CD4-positive, alpha-beta T cell (primary cell): ENCODE measurements around the gene DLST. TPM values are rescaled to one million over a fixed set of nuclear protein-coding genes. Genes with fewer than 3 reads are reported as not detected.

ENCODE experiments used
- ATAC-seq: fragments of 200-7000 bp; cut with Tn5 transposase; one replicate; pipeline ENCODE4 v1.10.0; 2022; ENCODE audit warnings: mild to moderate bottlenecking; ENCODE audit not compliant: poor library complexity
- CTCF ChIA-PET: fragments of 350-600 bp; sonication (Branson Sonifier 250); formaldehyde crosslinking; loops from one replicate; lab custom pipeline; 2021; ENCODE audit warnings: antibody characterized with exemption, inconsistent platforms; lab: Charles Lee
- POLR2A ChIA-PET: fragments of 350-600 bp; sonication (Branson Sonifier 250); formaldehyde crosslinking; loops from one replicate; lab custom pipeline; 2021; ENCODE audit warnings: antibody characterized with exemption, inconsistent platforms; lab: Charles Lee
- DNase-seq, 14 experiments: peaks; one replicate each; pipeline ENCODE4 v3.0.0-alpha.2; 2013 to 2020; ENCODE audit warnings: mixed read lengths in 2 of 14
- H3K27ac ChIP-seq, 2 donors: one replicate each; pipeline versions ENCODE4 v1.5.1 to v1.7.0; 2013; ENCODE audit warnings: low read length in 2 of 2, low read depth in 1 of 2, mild to moderate bottlenecking in 1 of 2
- H3K27me3 ChIP-seq, 2 experiments: 1 replicate in 1 of 2; 2 replicates in 1 of 2; pipeline versions ENCODE4 v1.6.1 to v1.7.0; 2013; ENCODE audit warnings: low read length in 2 of 2, control low read depth in 1 of 2, mild to moderate bottlenecking in 1 of 2, moderate library complexity in 1 of 2; ENCODE audit not compliant: insufficient read depth in 2 of 2, control insufficient read depth in 1 of 2
- H3K36me3 ChIP-seq: one replicate; pipeline ENCODE4 v1.6.1; 2013; ENCODE audit warnings: low read length, control low read depth; ENCODE audit not compliant: insufficient read depth
- H3K4me1 ChIP-seq: one replicate; pipeline ENCODE4 v1.6.1; 2013; ENCODE audit warnings: low read length, control low read depth; ENCODE audit not compliant: insufficient read depth
- H3K4me3 ChIP-seq: one replicate; pipeline ENCODE4 v1.5.1; 2013; ENCODE audit warnings: mild to moderate bottlenecking, low read length, moderate library complexity
- H3K9me3 ChIP-seq, 2 experiments: 1 replicate in 1 of 2; 2 replicates in 1 of 2; pipeline versions ENCODE4 v1.6.1 to v1.7.0; 2013; ENCODE audit warnings: low read length in 2 of 2, mild to moderate bottlenecking in 2 of 2, control low read depth in 1 of 2, moderate library complexity in 1 of 2; ENCODE audit not compliant: control insufficient read depth in 1 of 2, insufficient read depth in 1 of 2
- H3K27ac Mint-ChIP-seq: one replicate; pipeline ENCODE4 v1.8.0; 2020; ENCODE audit warnings: mixed read lengths
- H3K27me3 Mint-ChIP-seq: one replicate; pipeline ENCODE4 v1.8.0; 2021; ENCODE audit warnings: mixed read lengths
- H3K36me3 Mint-ChIP-seq: one replicate; pipeline ENCODE4 v1.8.0; 2021; ENCODE audit warnings: low read depth, mixed read lengths
- H3K4me1 Mint-ChIP-seq: one replicate; pipeline ENCODE4 v1.8.0; 2021; ENCODE audit warnings: low read depth, mixed read lengths
- H3K4me3 Mint-ChIP-seq: one replicate; pipeline ENCODE4 v1.8.0; 2020; ENCODE audit warnings: mild to moderate bottlenecking, mixed read lengths
- H3K9me3 Mint-ChIP-seq: one replicate; pipeline ENCODE4 v1.8.0; 2020; ENCODE audit warnings: mixed read lengths
- CTCF ChIP-seq: fragments of 200-600 bp; IDR thresholded peaks from one replicate; pipeline ENCODE4 v1.8.0; 2022; ENCODE audit warnings: antibody characterized with exemption, mild to moderate bottlenecking
- intact Hi-C, 2 experiments: fragments of 100-400 bp; cut with DNase I in 1 of 2; cut with micrococcal nuclease in 1 of 2; formaldehyde crosslinking; loops; one replicate each; pipeline versions ENCODE4 v1.15.1 to v1.9.0; 2023 to 2025; cut with DNase I, micrococcal nuclease
- total RNA-seq, 174 experiments: library from RNA in 2 of 174; stranded (reverse) in 2 of 174; gene quantifications; one replicate each; pipeline ENCODE4 v1.2.3 and lab custom pipeline; 2021 to 2026

The DLST gene
- total RNA-seq, 2 experiments from 2014 or later: 162 to 170 TPM

- CTCF ChIA-PET: interaction anchor here (1.0 to 1.3 kb wide), 3 partner anchors 8 to 53 kb away, joined by 4 to 7 read pairs (median 4); no protein-coding TSS in a partner anchor
- Mint-ChIP-seq H3K9me3 (no peaks in the 10 kb centered on the region), H3K4me1 (peaks cover 29% of the 10 kb centered on the region), H3K27me3 (no peaks in the 10 kb centered on the region), H3K36me3 (peaks cover 7% of the 10 kb centered on the region), H3K27ac (no peak overlapping the region), H3K4me3 (no peak overlapping the region)
- Histone ChIP-seq H3K4me3 (no peak overlapping the region), H3K9me3 (no peaks in the 10 kb centered on the region), H3K27me3 (no peaks in the 10 kb centered on the region), H3K4me1 (peaks cover 9% of the 10 kb centered on the region), H3K36me3 (no peaks in the 10 kb centered on the region), H3K27ac (no peak overlapping the region)
- POLR2A ChIA-PET: interaction anchor here (0.6 to 4.5 kb wide), 5 partner anchors 15 to 1284 kb away, joined by 3 to 26 read pairs (median 4); no protein-coding TSS in a partner anchor
- TF ChIP-seq CTCF: no peak
- ATAC-seq (no peak), DNase-seq (no peak)
- intact Hi-C loops: no loop called here
Measured at GRCh38 chr14:74852922-74853530, 28.7 kb upstream of the DLST start.

DNA sequence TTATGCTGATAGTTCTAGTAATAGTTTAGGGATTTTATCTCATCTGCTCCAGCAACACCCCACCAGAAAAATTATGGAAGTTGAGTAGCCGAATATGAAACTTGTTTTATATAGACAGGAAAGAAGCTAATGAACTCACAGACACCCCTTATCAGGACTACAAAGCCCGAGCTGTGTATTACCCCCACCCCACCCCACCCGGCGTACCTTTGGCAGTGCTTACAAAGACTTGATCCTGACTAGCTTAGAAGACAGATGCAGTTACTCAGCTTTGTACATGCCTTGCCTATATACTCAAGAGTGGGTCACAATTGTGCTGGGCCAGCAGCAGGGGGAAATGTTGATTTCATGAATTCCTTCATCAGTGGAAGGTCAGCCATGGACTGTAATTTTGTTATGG lies 28.1 kb upstream of the DLST start:
- intact Hi-C loops: no loop called here
- H3K27ac ChIP-seq: no peak overlapping the region
- H3K4me1 Mint-ChIP-seq: peaks cover 29% of the 10 kb centered on the region
- no peak overlapping the region for H3K4me3 Mint-ChIP-seq
- no peaks in the 10 kb centered on the region for H3K9me3 ChIP-seq
- ATAC-seq (no peak), DNase-seq (no peak)
- no peaks in the 10 kb centered on the region for H3K9me3 Mint-ChIP-seq
- no peaks in the 10 kb centered on the region for H3K27me3 Mint-ChIP-seq
- H3K4me3 ChIP-seq: no peak overlapping the region
- no peak overlapping the region for H3K27ac Mint-ChIP-seq
- POLR2A ChIA-PET: interaction anchor here (0.8 to 4.5 kb wide), 4 partner anchors 15 to 52 kb away, joined by 3 to 26 read pairs (median 5); no protein-coding TSS in a partner anchor
- peaks cover 7% of the 10 kb centered on the region for H3K36me3 Mint-ChIP-seq
- no peaks in the 10 kb centered on the region for H3K36me3 ChIP-seq
- no peaks in the 10 kb centered on the region for H3K27me3 ChIP-seq
- TF ChIP-seq CTCF: no peak
- CTCF ChIA-PET: no interaction called here
- H3K4me1 ChIP-seq: peaks cover 9% of the 10 kb centered on the region

DNA sequence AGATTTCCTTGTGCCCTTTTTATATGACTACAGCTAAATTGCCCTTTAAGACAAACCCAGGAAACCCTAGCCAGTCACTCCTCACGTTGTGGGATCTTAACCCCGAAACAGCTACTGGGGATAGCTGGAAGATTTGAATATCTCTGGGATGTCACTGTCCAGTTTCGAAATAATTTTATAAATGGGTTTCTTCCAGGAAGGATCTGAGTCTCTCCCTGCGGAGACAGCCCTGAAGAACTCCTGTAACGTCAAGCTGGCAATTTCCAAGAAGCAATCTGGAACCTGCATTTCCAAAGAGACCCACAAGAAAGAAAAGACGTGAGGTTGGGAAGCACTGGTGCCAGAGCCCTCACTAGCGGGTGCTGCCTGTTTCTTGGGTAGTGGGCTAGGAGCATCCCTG lies 26.7 kb upstream of the DLST start:
- H3K9me3 ChIP-seq: no peaks in the 10 kb centered on the region
- CTCF ChIA-PET: interaction anchor here (1.1 to 1.6 kb wide), 2 partner anchors 51 to 62 kb away, joined by 4 to 5 read pairs; no protein-coding TSS in a partner anchor
- no peak overlapping the region for H3K27ac ChIP-seq
- H3K36me3 ChIP-seq: no peaks in the 10 kb centered on the region
- intact Hi-C loops: no loop called here
- Mint-ChIP-seq H3K4me3 (no peak overlapping the region), H3K27me3 (no peaks in the 10 kb centered on the region), H3K4me1 (peaks cover 24% of the 10 kb centered on the region), H3K9me3 (no peaks in the 10 kb centered on the region), H3K36me3 (peaks cover 7% of the 10 kb centered on the region), H3K27ac (no peak overlapping the region)
- no peaks in the 10 kb centered on the region for H3K27me3 ChIP-seq
- no peak for ATAC-seq
- no peak for DNase-seq
- H3K4me1 ChIP-seq: peaks cover 9% of the 10 kb centered on the region
- no peak for TF ChIP-seq CTCF
- no peak overlapping the region for H3K4me3 ChIP-seq
- POLR2A ChIA-PET: interaction anchor here (1.2 to 4.5 kb wide), 3 partner anchors 13 to 19 kb away, joined by 3 to 26 read pairs (median 6); no protein-coding TSS in a partner anchor
